Measurements from ENCODE around the gene B4GALT4.
"Not testable (repeated sequence)": the region's sequence is repeated elsewhere in the genome, so short reads cannot be mapped to it uniquely, and the experiment has no call there.

Gene B4GALT4

DNA sequence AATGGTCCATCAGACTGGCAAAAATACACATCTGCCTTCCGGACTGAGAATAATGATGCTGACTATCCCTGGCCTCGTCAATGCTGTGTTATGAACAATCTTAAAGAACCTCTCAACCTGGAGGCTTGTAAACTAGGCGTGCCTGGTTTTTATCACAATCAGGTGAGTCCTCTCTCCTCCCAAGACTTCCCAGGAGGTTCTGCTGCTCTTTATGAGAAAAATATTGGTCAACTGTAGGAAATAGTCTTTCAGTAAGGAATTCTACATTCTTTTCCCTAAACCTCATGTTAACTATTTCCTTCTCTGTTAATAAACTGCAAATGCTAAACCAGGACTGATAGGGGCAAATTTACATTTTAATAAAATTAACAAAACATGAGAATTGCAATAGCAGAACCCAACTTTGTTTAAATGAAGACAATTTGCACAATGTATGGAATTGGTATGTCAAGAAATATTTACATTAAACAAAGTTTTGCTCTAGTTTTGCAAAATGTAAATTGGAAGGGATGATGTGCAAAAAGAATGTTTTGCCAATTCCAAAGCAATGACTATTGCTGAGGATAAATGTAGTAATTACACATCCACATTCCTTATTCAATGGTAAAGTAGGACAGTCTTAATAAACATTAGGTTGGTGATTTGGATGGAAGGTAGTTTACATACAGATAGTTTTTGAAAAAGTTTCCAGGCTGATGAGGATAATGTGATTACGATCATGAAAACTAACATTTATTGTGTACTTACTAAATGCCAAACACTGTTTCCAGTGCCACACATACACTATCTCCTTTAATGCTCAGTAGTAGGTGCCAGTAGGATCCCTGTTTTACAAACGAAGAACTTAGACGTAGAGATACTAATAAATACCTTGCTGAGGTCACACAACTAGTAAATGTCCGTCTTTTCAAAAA, 46.2 kb downstream of the B4GALT4 start:
- no peak for DNase-seq

DNA sequence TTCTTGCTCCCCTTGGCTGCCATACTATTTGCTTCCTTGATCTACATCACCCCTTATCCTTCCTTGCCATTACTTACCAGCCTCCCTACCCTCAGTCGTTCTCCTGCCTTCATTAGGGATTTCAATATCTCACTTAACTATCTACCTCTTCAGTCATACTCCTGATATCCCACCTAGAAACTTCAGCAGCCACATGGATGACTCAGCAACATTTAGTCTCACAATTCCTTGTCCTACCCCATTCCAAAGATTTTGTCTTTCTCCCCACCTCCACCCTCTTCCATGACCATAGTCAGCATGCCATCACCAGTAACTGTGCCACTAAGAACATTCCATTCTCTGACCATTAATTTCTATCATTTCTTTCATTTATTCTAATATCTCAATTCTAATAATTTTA, 48.9 kb downstream of the B4GALT4 start:
- no peak for DNase-seq

DNA sequence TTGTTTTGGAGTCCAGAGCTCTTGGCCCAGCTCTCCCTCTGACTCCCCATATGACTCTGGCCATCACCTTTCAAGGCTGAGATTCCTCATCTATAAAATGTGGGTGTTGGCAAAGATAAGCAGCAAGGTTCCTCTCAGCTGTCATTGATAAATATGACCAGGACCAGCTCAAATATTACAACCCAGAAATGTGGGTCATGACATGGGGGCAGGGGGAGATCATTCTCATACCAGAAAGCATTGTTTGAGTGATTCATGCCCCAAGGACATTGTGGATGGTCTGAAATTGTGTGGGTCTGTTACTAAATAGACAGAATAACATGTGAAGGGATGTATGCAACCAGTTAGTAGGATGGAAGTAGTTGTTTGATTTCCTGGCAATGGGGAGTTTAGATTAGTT, 53.4 kb downstream of the B4GALT4 start:
- DNase-seq: no peak

DNA sequence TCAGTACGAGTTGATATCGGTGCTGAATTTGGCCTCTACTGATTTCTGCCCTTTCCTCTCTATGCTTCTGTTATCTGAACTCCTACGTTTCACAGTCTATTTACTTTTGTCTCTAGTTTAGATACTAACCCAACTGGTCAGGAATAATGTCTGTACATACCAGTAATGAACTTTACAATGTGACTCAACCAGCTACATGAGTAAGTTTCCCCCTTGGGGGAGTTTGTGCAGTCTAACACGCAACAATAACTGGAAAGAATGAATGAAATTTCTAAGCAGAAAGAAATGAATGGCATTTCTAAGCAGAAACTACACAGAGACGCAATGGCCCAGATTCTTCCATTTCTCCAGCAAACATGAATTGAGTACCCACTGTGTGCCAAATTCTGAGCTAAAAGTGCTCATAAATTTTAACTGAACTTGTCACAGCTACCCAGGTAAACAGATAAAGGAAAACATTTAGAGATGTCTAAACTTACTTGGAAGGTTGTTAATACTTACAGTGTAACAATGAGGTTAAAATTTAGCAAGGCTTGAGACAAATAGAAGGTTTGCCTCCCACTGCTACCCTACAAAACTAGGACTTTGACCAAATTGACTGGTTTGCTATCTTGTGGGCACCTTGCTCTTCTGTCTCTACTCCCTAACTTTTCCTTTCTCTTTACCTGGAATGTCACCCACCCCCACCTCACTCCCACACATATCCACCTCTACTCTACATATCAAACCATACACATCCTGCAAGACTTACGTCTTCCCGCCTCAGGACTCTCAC, 55.7 kb downstream of the B4GALT4 start:
- no peak for DNase-seq

DNA sequence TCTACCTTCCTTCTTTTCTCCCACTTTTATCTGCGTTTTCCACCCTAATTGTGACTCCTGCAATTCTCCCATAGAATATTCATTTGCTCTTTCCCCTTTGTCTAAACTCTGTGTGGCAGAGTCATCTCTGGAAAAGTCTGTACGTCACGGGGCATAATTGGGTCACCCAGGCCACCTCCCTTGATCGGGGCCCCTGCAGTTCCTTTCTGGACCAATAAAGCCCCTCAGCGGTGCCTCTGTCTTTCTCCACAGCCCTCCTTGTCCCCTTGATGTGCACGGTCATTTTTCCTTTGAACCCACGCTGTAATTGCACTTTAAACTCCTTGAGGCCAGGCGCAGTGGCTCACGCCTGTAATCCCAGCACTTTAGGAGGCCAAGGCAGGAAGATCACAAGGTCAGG, 56.6 kb downstream of the B4GALT4 start:
- DNase-seq: no peak

DNA sequence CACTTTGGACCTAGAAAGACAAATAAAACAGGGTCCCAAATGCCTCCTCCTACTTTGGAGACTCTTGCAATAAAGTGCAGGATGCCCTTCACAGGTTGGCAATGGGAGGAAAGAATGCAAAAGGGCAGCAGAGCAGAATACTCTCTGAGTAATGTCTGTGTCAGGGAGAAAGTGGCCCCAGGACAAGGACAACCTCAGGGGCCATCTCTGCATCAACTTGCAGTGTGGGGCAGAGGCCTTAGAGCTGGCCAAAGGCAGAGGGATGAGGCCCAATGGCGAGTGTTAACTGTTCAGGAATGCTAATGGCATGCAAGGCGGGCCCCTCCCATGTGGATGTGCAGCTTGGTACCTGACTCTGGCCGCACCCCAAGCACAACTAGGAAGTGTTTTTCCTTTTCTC, 58.9 kb downstream of the B4GALT4 start:
- DNase-seq: no peak

DNA sequence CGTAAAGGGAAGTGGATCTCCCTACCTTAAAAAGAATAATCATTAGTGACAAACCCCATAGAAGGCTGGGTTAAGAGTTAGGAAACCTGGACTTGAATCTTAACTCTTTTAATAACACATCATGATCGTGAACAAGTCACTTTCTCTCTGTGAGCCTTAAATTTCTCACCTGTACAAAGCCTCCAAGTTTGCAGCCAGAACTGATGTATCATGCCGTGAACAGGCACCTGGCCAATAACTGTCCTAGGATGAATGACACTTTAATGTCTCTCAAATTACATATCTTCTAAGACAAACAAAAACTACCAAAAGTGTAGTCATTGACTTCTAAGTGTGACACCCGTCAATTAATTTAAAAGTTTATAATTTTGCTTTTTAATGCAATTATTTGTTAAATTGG, 63.4 kb downstream of the B4GALT4 start:
- DNase-seq: no peak

DNA sequence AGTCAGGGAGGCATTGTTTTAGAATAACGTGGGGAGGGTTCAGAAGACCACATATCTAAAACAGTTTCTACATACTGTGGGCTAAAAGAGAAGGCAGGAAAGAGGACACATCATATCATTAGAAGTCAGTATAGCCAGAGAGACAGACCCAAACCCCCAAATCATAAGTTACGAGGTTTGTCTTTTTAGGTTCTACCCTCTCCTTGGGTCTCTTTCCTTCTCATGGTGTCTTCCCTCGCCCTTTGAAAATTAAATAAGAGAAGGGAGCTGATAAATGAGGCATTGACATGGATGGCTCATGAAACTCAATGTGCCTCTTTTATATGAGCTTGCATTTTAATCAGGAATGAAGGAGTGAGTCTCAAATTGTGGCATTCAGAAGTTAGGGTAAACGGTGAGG, 63.9 kb downstream of the B4GALT4 start:
- no peak for DNase-seq

DNA sequence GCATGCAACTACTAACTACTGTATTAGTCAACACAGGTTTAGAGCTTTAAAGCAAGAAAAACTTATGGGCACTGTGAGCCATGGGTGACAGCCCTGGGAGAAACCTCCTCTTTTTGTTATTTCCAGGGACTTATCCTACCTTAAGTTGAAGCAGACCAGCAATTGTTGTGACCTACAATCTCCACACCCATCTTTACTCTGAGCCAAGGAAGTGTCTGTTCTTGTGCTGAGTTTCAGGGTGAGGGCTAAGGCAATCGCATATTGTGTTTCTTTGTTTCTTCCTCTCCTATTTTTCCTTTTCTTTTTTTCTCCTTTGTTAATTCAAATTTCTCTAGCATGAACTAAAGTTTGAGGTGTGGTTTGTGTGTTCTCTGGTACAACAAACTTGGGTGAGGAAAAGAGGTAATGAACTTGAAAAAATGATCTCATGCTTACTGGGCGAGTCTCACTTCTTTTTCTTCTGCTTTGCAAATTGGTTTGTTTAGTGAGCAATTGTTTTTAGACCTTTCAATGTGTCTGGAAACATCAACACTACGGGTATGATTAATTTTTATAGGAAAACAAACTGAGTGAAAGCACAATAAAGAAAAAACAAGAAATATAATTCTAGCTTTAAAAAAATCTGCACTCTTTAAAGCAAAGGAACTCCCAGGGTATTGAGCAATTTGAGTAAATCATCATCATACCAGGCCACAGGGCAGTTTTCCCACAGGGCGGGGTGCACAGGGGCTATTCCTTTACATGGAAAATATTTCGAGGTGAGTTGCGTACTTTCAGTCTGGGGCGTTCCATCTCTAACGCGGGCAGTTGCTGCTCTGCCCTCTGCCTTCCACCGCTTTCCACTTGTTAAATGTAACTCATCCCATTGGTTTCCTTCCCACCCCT, 64.6 kb downstream of the B4GALT4 start:
- DNase-seq: no peak

DNA sequence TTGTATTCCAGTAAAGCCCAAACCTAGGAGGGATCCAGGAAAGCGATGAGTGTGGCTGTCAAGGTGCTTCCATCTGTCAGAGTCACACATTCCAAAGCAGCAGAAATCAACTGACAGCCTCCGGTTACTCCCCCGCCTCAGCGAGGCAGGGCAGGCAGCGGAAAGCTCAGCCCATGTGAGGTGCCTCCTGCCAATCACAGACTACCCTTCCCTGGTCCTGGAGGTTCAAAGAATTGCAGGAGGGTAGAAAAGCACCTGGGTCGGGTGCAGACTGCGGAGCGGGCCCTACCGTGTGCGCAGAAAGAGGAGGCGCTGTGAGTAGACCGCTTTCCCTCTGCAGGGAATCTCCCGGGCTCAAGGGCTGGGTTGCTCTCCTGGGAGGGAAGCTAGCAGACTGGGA, 67.4 kb downstream of the B4GALT4 start, which contains the start of gene UPK1B:
Gene UPK1B (plus strand): TSS at position 274 of the 400 bp plus-strand sequence. CDS start 13,144 bp downstream, outside the sequence.
- no peak for DNase-seq

DNA sequence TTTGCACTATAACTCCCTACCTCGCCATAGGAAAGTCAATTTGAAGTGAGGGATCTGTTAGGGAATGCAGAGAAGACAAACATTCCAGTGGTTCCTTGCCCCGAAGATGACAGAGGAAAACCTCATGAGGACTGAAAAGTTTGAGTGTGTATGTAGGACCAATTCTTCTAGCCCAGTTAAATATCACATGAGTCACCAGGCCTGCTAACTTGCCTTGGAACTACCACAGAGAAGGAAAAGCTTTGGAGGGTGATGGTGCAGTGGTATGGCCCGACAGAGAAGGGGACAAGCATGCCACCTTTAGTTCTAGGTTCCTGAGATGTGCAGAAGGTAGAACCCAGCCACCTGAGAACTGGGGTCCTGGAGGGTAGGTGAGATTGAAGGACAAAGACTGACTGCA, 69.9 kb downstream of the B4GALT4 start:
- DNase-seq: no peak

DNA sequence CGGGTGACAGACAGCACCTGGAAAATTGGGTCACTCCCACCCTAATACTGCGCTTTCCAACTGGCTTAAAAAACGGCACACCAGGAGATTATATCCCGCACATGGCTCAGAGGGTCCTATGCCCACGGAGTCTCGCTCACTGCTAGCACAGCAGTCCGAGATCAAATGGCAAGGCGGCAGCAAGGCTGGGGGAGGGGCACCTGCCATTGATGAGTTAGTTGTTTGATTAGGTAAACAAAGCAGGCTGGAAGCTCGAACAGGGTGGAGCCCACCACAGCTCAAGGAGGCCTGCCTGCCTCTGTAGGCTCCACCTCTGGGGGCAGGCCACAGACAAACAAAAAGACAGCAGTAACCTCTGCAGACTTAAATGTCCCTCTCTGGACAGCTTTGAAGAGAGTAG, 75.9 kb downstream of the B4GALT4 start:
- DNase-seq: not testable (repeated sequence)

Data from NCI-H2107 (cell line).